Loucy (cell line): ENCODE data around the gene RAB38.

Experiments
- CTCF ChIP-seq: fragments of 200-600 bp; sonication (generic); conservative IDR thresholded peaks from 2 replicates; pipeline ENCODE4 v1.5.1; 2014; ENCODE audit warnings: mild to moderate bottlenecking, antibody characterized with exemption, low read length
- EZH2phosphoT487 ChIP-seq: fragments of 200-600 bp; IDR thresholded peaks from 2 replicates; pipeline ENCODE4 v1.6.1; 2018; ENCODE audit warnings: antibody characterized with exemption, mild to moderate bottlenecking, moderate library complexity, borderline replicate concordance

GRCh38 chr11:88086297-88086696 lies 88.9 kb downstream of the RAB38 start:
- TF ChIP-seq CTCF (no peak), EZH2phosphoT487 (no peak)
